Measurements from ENCODE around the gene DOLK. TPM values are rescaled to one million over a fixed set of nuclear protein-coding genes. Genes with fewer than 3 reads are reported as not detected.

DOLK gene
- polyA plus RNA-seq, 1 of the 3 experiments (the other 2 are of a cell fraction) = 23.1 TPM

GRCh38 chr9:128927731-128928411 lies 19.5 kb downstream of the DOLK start:
- TF ChIP-seq YY1 (IDR thresholded peaks at IDR 0.05; ENCODE audit: low read depth) (no peak), PBX3 (IDR thresholded peaks at IDR 0.05) (no peak), TCF12 (IDR thresholded peaks at IDR 0.05) (no peak), FOSL2 (IDR thresholded peaks at IDR 0.05; ENCODE audit: borderline replicate concordance, low read depth) (no peak), GATA2 (CRISPR knock-in tag; IDR thresholded peaks at IDR 0.05) (no peak), POLR2AphosphoS5 (IDR thresholded peaks at IDR 0.05; ENCODE audit: low read depth, low read length) (no peak), TAF1 (IDR thresholded peaks at IDR 0.05; ENCODE audit: borderline replicate concordance, low read depth, low read length) (no peak), NFIC (IDR thresholded peaks at IDR 0.05; ENCODE audit: borderline replicate concordance) (no peak), FOXJ3 (CRISPR knock-in tag; IDR thresholded peaks at IDR 0.05) (no peak), CTCF (IDR thresholded peaks at IDR 0.05) (peak; percentile 91), RCOR1 (IDR thresholded peaks at IDR 0.05; ENCODE audit: low read length) (no peak), CHD2 (IDR thresholded peaks at IDR 0.05; ENCODE audit: low read length, partially characterized antibody) (no peak), SMC3 (IDR thresholded peaks at IDR 0.05; ENCODE audit: low read depth, low read length) (peak; percentile 85), EZH2phosphoT487 (IDR thresholded peaks at IDR 0.05; ENCODE audit: borderline replicate concordance, low read depth) (no peak), ELF1 (IDR thresholded peaks at IDR 0.05) (no peak), FOXM1 (IDR thresholded peaks at IDR 0.05; ENCODE audit: low read depth) (no peak), MAX (IDR thresholded peaks at IDR 0.05; ENCODE audit: low read depth) (no peak), RXRA (IDR thresholded peaks at IDR 0.05; ENCODE audit: borderline replicate concordance, low read depth) (no peak), NRF1 (IDR thresholded peaks at IDR 0.05; ENCODE audit: low read depth, low read length) (no peak), ZBTB33 (IDR thresholded peaks at IDR 0.05; ENCODE audit: borderline replicate concordance, low read depth) (no peak), IRF3 (IDR thresholded peaks at IDR 0.05; ENCODE audit: low read depth, low read length) (no peak), RAD21 (IDR thresholded peaks at IDR 0.05; ENCODE audit: low read length) (peak; percentile 89)
- H2AFZ ChIP-seq (ENCODE audit: low read depth) = peak overlapping the region; percentile 70

More at GRCh38 chr9:128927731-128928411, 19.5 kb downstream of the DOLK start:
- Histone ChIP-seq H3K27me3 (ENCODE audit: insufficient read depth) (no peaks in the 10 kb centered on the region), H3K9ac (no peak overlapping the region), H3K36me3 (replicated peaks in 1 of 2; ENCODE audit: control insufficient read depth in 1 of 2, insufficient read depth in 2 of 2, low read length in 1 of 2) (no peaks in the 10 kb centered on the region), H3F3A (replicated peaks; ENCODE audit: insufficient read depth) (no peaks in the 10 kb centered on the region), H3K27ac (ENCODE audit: low read depth in 2 of 2, low read length in 1 of 2) (no peak overlapping the region), H4K20me1 (ENCODE audit: insufficient read depth) (no peaks in the 10 kb centered on the region), H3K4me3 (ENCODE audit: low read depth in 2 of 2, low read length in 1 of 2) (no peak overlapping the region; a peak in 1 of 4 replicates), H3K9me3 (no peaks in the 10 kb centered on the region), H3K79me2 (ENCODE audit: insufficient read depth) (no peaks in the 10 kb centered on the region), H3K4me2 (no peak overlapping the region), H3K9me2 (no peaks in the 10 kb centered on the region), H3K4me1 (ENCODE audit: control insufficient read depth in 1 of 2, insufficient read depth in 2 of 2, low read depth in 1 of 2, low read length in 1 of 2) (no peaks in the 10 kb centered on the region; a peak in 1 of 4 replicates)
- POLR2A ChIA-PET = interaction anchor here (0.7 kb wide), 1 partner anchor 45 kb away, joined by 4 read pairs; no protein-coding TSS in a partner anchor
- WGBS (ENCODE audit: low lambda C conversion rate) = 18% methylated on average over 10 of the region's 10 CpGs
- CTCF ChIA-PET = interaction anchor here (0.6 to 7.1 kb wide), 43 partner anchors 8 to 324 kb away, joined by 3 to 73 read pairs (median 6); partner anchors contain the start of genes ENDOG, KYAT1, LRRC8A and PKN3
- DNase-seq = peak; percentile 85
